Peyer's patch (tissue), 4 donors: ENCODE measurements around the gene CCT7.

Experiments
- POLR2A ChIP-seq, 2 donors: fragments of 450-650 bp; IDR thresholded peaks; one replicate each; pipeline ENCODE4 v1.5.1; 2017; ENCODE audit warnings: antibody characterized with exemption in 2 of 2, mild to moderate bottlenecking in 2 of 2, moderate library complexity in 2 of 2
- TF ChIP-seq, protein P1 (sequence below), 6 experiments: fragments of 450-650 bp in 4 of 6; fragments of 200-600 bp in 2 of 6; sonication (generic) in 1 of 6; IDR thresholded peaks; one replicate each; pipeline ENCODE4 v1.5.1; 2017 to 2019; ENCODE audit warnings: antibody characterized with exemption in 6 of 6, mild to moderate bottlenecking in 3 of 6, moderate library complexity in 1 of 6

- no peak for TF ChIP-seq POLR2A (IDR thresholded peaks at IDR 0.05)
- TF ChIP-seq, protein P1, sequence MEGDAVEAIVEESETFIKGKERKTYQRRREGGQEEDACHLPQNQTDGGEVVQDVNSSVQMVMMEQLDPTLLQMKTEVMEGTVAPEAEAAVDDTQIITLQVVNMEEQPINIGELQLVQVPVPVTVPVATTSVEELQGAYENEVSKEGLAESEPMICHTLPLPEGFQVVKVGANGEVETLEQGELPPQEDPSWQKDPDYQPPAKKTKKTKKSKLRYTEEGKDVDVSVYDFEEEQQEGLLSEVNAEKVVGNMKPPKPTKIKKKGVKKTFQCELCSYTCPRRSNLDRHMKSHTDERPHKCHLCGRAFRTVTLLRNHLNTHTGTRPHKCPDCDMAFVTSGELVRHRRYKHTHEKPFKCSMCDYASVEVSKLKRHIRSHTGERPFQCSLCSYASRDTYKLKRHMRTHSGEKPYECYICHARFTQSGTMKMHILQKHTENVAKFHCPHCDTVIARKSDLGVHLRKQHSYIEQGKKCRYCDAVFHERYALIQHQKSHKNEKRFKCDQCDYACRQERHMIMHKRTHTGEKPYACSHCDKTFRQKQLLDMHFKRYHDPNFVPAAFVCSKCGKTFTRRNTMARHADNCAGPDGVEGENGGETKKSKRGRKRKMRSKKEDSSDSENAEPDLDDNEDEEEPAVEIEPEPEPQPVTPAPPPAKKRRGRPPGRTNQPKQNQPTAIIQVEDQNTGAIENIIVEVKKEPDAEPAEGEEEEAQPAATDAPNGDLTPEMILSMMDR (IDR thresholded peaks at IDR 0.05) = no peak
Measured at GRCh38 chr2:73255007-73255644, 21.0 kb downstream of the CCT7 start.
